ENCODE data around the gene OR8K1.

DNA sequence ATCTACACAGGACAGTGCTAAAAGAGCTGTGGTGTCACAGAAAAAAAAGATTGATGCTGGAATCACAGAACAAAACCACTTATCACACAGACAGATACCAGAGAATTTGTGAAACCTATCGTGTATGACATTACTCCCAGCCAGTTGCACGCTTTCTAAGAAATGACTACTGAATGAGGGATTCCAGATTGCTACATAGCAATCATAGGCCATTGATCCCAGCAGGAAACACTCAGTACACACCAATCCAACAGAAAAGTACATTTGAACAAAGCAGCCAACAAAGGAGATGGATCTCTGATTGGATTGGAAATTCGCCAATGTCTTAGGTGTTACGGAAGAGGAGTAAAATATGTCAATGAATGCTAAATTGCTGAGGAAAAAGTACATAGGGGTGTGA lies 48.9 kb upstream of the OR8K1 start:
- TF ChIP-seq EZH2 (IDR thresholded peaks at IDR 0.05), result no peak
- TF ChIP-seq POLR2AphosphoS5 (IDR thresholded peaks at IDR 0.05; ENCODE audit: borderline replicate concordance, low read depth, low read length), result no peak

All from SK-N-MC (cell line).